GM12872 (cell line): ENCODE measurements around the gene BBS10.

Source experiments
- CTCF ChIP-seq: IDR thresholded peaks from 3 replicates; pipeline ENCODE4 v1.5.1; 2011; ENCODE audit warnings: low read depth, mild to moderate bottlenecking, low read length, moderate library complexity; ENCODE audit not compliant: insufficient read depth

BBS10 gene

GRCh38 chr12:76348079-76348901, at the start of gene BBS10:
Gene BBS10, minus strand, starts transcription at chr12:76348415. Its CDS starts 57 bp downstream, at chr12:76348358.
- peak; percentile 41; the same call in 2 of the 3 replicates for TF ChIP-seq CTCF

DNA sequence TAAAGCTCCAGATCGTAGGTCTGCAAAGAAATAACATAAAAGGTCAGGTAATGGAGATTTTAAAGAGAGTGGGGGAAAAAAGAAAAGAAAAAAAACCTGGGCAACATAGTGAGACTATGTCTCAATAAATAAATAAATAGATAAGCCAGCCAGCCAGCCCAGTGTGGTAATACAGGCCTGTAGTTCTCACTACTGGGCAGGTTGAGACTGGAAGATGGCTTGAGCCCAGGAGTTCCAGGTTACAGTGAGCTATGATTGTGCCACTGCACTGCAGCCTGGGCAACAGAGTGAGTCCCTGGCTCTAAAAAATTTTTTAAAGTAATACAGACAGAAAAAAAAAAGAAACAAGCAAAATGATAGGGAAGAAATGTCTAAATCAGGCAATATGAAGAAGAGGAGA, 43.2 kb upstream of the BBS10 start:
- no peak for TF ChIP-seq CTCF

DNA sequence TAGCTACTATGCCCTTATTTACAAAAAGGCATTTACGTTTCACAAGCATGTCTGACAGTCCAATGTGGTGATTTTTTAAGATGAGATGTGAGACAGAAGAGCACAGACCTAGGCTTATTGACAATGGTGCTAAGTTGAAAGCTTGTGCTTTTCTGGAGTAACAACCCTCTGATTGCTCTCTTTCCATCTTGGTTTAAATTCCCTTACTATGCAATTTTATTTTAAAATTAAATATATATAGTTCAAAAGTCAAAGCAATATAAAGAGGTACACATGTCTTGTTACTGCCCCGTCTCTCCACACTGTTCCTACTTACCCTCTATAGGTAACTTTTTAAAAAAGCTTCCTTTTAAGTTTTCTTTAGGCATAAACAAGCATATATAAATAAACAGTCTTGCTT, 39.4 kb upstream of the BBS10 start:
- no peak for TF ChIP-seq CTCF

- TF ChIP-seq CTCF: no peak
Observed at GRCh38 chr12:76384560-76384959, 36.3 kb upstream of the BBS10 start.

GRCh38 chr12:76383988-76384387, 35.8 kb upstream of the BBS10 start:
- TF ChIP-seq CTCF: no peak

GRCh38 chr12:76379261-76379660, 31.0 kb upstream of the BBS10 start:
- no peak for TF ChIP-seq CTCF

DNA sequence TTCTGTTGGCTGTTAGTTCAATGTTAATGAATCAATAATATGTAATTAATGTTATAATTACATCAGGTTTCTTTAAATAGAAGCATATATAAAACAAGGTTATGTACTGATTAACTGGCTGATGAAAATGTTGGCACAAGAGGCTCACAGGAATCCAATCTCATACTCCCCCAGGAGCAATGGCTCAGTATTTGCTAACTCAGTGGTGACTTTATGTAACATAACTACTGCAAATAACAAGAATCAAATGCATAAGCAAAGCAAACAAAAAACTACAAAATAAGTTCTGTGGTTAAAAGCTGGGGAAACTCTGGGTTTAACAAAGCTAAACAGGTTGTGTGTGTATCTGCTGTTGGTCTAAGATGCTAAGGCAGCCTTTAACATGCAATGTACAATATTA, 27.7 kb upstream of the BBS10 start:
- TF ChIP-seq CTCF: no peak
